Measurements from ENCODE around the gene RETREG1.

RETREG1 gene

GRCh38 chr5:16540421-16540820 lies 76.4 kb downstream of the RETREG1 start:
- H3K36me3 ChIP-seq (replicated peaks) = no peaks in the 10 kb centered on the region
- no peak overlapping the region for H3K4me3 ChIP-seq (ENCODE audit: low read depth, low read length)
- H3K27me3 ChIP-seq (replicated peaks) = no peaks in the 10 kb centered on the region
- DNase-seq = peak; percentile 77
- peak overlapping the region; percentile 84 for H3K27ac ChIP-seq
- no peak for TF ChIP-seq CTCF (IDR thresholded peaks at IDR 0.05; ENCODE audit: low read depth, low read length, missing control alignments)
- in situ Hi-C loops (cut with HindIII; ENCODE audit: low pct_ligation_motif_present, low sequenced_read_pairs) = no loop called here

GRCh38 chr5:16539169-16539666 lies 77.6 kb downstream of the RETREG1 start:
- in situ Hi-C loops (cut with HindIII; ENCODE audit: low pct_ligation_motif_present, low sequenced_read_pairs) = no loop called here
- H3K4me3 ChIP-seq (ENCODE audit: low read depth, low read length) = no peak overlapping the region
- no peak for TF ChIP-seq CTCF (IDR thresholded peaks at IDR 0.05; ENCODE audit: low read depth, low read length, missing control alignments)
- no peaks in the 10 kb centered on the region for H3K36me3 ChIP-seq (replicated peaks)
- H3K27ac ChIP-seq = peak overlapping the region; percentile 84
- DNase-seq = peak; percentile 83
- H3K27me3 ChIP-seq (replicated peaks) = no peaks in the 10 kb centered on the region

- H3K4me3 ChIP-seq (ENCODE audit: low read depth, low read length) = no peak overlapping the region
- in situ Hi-C loops (cut with HindIII; ENCODE audit: low pct_ligation_motif_present, low sequenced_read_pairs) = no loop called here
- no peak for DNase-seq
- no peaks in the 10 kb centered on the region for H3K36me3 ChIP-seq (replicated peaks)
- TF ChIP-seq CTCF (IDR thresholded peaks at IDR 0.05; ENCODE audit: low read depth, low read length, missing control alignments) = no peak
- no peaks in the 10 kb centered on the region for H3K27me3 ChIP-seq (replicated peaks)
- no peak overlapping the region for H3K27ac ChIP-seq
Measured at GRCh38 chr5:16538006-16538405, 78.8 kb downstream of the RETREG1 start.

DNA sequence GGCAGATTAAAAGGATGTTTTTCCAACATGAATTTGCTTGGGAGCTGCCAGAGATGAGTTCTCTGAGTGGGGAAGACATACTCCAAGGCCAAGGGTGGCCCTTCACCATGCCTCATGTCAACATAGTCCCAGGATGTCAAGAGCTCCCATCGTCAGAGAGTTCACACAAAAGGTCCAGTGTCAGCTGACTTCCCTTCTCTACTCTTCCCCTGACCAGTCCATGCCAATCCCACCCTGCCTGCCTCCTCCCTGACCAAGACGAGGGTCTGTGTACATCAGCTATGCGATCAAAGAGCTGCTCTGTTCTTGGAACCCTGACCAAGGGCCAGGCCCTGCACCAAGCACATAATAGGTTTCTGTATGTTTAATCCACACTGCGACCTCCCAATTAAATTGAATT lies 80.0 kb downstream of the RETREG1 start:
- no peak for DNase-seq
- Histone ChIP-seq H3K27me3 (replicated peaks) (no peaks in the 10 kb centered on the region), H3K4me3 (ENCODE audit: low read depth, low read length) (no peak overlapping the region), H3K36me3 (replicated peaks) (no peaks in the 10 kb centered on the region), H3K27ac (peak overlapping the region; percentile 43)
- in situ Hi-C loops (cut with HindIII; ENCODE audit: low pct_ligation_motif_present, low sequenced_read_pairs) = no loop called here
- no peak for TF ChIP-seq CTCF (IDR thresholded peaks at IDR 0.05; ENCODE audit: low read depth, low read length, missing control alignments)

DNA sequence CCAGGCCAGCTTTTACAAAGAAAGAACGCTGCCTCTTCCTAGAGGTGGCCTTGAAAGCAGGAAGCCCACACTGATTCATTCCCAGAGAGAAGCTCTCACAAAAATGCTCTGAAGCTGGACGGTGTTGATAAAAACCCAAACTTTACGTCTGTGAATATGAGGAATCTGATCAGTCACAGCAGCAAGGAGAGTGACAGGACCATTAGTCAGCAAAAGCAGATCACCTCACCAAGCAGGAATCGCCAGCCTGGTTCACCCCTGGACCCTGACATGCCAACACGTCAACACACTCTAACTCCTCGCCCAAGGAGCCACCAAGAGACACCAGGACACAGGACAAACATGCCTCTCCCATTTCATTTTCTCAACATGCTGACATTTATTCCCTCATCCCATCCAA lies 80.6 kb downstream of the RETREG1 start:
- in situ Hi-C loops (cut with HindIII; ENCODE audit: low pct_ligation_motif_present, low sequenced_read_pairs) = no loop called here
- H3K27me3 ChIP-seq (replicated peaks) = no peaks in the 10 kb centered on the region
- peak overlapping the region; percentile 43 for H3K27ac ChIP-seq
- TF ChIP-seq CTCF (IDR thresholded peaks at IDR 0.05; ENCODE audit: low read depth, low read length, missing control alignments) = no peak
- H3K36me3 ChIP-seq (replicated peaks) = no peaks in the 10 kb centered on the region
- H3K4me3 ChIP-seq (ENCODE audit: low read depth, low read length) = no peak overlapping the region
- DNase-seq = peak; percentile 79

DNA sequence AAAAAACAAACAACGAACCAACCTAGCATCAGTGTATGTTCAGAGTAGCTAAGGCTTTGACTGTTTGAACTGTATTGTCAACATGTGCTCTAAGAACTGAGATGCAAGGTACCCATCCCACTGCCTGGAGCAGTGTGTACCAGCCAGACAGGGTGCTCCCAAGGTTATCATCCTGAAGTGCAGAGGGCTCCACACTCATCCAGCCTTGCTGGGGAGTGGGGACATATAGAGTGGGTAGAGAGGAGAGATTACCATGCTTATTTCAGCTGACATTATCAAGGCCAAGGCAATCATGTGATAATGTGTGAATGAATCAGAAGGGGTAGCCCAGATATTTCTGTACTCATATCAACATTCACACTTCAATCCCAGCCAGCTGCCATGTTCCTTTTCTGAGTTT lies 82.5 kb downstream of the RETREG1 start:
- no peak for TF ChIP-seq CTCF (IDR thresholded peaks at IDR 0.05; ENCODE audit: low read depth, low read length, missing control alignments)
- in situ Hi-C loops (cut with HindIII; ENCODE audit: low pct_ligation_motif_present, low sequenced_read_pairs) = no loop called here
- Histone ChIP-seq H3K36me3 (replicated peaks) (no peaks in the 10 kb centered on the region), H3K27ac (no peak overlapping the region), H3K4me3 (ENCODE audit: low read depth, low read length) (no peak overlapping the region), H3K27me3 (replicated peaks) (no peaks in the 10 kb centered on the region)
- no peak for DNase-seq
